HG03558 (cell line): ENCODE measurements around the gene RAP2A.

Experiments
- ATAC-seq: cut with Tn5 transposase; IDR thresholded peaks from one replicate; pipeline ENCODE4 v1.9.1; 2021; ENCODE audit warnings: moderate number of reproducible peaks; ENCODE audit not compliant: unreplicated experiment; ENCODE audit errors: extremely low read depth

Gene RAP2A

GRCh38 chr13:97445522-97446187 lies 11.7 kb downstream of the RAP2A start:
- no peak for ATAC-seq

DNA sequence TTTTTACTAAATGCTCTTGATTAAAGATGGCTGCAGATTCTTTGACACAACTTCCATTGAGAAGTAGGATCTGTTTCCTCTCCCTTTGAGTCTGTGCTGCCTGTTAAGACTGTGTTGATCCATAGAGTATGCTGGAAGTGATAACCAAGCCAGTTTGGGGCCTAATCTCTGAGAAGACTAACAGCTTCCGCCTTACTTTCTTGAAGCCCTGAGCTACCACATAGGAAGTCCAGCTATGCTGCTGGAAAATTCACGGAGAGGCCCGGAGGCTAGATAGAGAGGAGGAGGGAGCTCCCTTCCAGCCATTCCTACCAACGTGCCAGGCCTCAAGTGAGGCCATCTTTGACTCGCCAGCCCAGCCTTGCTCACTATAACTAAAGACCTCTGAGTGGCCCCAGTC lies 12.5 kb downstream of the RAP2A start:
- ATAC-seq = no peak

DNA sequence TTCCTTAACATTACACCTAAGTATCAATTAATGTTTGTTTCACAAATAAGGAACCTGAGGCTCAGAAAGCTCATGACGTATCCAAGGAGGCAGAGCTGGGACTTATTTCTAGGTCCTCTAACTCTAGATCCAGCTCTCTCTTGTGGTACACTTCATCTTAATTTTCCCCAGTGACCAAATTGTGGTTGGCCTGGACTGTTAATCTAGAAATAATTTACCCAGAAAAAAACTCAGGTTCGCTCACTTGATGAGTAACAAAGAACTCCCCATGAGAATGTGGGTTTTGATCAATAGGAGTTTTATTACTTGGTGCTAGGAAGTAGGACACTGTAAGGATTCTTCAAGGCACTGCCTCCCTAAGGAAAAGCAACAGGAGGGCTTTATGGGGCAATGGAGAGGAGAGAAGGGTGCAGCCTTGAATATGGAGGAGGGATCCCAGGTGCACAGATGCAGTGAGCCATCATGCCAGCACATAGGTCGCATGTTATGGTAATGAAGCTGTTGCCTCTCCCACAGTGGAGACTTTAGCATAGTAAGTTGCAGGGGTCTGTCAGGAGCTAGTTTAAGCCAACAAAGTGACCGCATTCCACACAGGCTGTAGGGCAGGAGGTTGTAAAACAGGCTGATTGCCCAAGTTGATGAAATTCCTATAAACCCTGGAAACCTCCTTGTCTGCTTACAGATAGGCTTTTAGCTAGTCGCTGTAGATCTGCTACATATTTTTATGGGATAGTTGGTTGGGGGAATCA lies 14.7 kb downstream of the RAP2A start:
- peak; percentile 35 for ATAC-seq

DNA sequence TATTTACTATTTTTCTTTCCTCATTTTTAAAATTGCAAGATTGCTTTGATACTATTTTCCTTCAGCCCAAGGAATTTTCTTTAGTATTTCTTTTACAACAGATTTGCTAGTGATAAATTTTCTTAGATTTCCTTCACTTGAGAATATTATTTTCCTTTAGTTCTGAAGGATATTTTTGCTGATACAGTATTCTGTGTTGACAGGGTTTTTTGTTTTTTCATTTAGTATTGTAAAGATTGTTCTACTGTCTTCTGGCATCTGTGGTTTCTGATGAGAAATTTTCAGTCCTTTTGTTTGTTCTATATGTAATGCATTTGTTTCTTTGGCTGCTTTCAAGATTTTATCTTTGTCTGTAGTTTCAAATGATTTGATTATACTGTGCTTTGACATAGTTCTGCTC lies 20.7 kb downstream of the RAP2A start:
- ATAC-seq = no peak

GRCh38 chr13:97456047-97456446 lies 22.1 kb downstream of the RAP2A start:
- no peak for ATAC-seq

- ATAC-seq = no peak
Measured at GRCh38 chr13:97459215-97459777, 25.3 kb downstream of the RAP2A start.

DNA sequence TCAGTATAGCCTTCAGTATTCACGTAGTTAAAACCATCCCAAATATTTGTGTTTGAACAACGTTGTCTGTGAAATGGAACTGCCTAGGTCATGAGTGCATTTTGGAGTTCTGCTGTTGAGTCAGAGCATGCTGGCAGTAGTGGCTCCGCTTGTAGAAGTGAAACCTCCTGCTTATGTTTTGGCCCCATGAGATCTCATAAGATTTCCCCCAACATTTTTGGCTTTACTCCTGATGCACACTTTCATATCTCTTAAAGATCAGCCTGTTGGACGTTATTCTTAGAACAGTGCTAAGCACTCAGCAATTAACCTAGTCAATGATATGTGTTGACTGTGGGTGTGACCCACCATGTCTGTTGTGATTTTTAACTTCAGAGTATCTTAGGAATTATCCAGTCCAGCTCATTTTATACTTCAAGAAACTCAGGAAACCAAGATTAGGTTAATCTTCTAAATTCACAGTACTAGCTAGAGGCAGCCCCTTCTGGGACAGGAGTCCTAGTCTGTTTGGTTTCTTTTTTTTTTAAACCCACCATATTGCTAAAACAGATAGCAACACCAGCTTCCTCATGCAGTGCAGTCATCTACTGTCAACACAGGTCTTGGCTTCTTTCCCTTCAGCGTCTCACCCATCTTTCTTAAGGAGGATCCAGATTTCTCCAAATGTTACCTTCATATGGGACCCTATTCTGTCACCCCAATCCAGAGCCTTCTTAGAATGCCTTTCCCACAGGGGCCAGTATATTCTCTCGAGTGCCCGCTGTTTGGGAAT lies 26.2 kb downstream of the RAP2A start:
- peak; percentile 94 for ATAC-seq

GRCh38 chr13:97460853-97461252 lies 26.9 kb downstream of the RAP2A start:
- no peak for ATAC-seq

- ATAC-seq = no peak
Measured at GRCh38 chr13:97464561-97464960, 30.6 kb downstream of the RAP2A start.

DNA sequence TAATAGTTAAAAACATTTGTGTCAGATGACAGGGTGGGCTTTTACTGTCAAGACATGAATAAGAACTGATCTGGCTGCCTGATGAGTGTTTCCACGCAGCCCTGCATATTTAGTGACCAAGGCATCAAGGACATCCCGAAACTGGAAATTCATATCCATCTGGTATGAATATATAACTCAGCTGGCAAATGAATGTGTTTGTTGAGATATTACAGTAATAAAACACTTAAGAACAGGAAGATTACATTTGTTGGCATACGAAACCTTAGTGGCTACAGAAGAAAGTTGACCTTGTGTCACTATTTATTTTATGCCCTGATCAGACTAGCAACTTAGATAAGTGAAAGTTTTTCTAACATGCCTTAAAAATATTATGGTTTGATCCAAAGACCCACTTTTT lies 32.8 kb downstream of the RAP2A start:
- no peak for ATAC-seq

DNA sequence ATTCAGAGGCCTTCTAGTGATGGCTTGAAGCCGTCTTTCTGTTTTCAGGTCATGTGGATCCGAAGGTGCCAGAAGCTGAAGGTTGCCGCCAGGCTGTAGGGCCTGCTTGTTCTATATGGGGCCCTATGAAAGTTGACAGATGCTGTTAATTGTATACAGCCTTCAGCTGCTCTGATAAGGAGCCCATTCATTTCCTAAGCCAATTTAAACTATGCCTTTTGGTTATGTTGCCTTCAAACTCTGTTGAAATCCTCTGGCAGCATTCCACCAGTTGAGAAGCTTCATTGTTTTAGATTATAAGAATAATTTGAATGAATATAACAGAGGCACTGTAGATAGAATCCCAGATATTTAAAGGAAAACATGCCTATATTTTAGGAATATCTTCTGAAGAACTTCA lies 34.4 kb downstream of the RAP2A start:
- ATAC-seq = no peak

- ATAC-seq = no peak
Measured at GRCh38 chr13:97471711-97472110, 37.7 kb downstream of the RAP2A start.

- ATAC-seq = no peak
Measured at GRCh38 chr13:97474349-97474980, 40.5 kb downstream of the RAP2A start.

GRCh38 chr13:97475011-97475410 lies 41.0 kb downstream of the RAP2A start:
- no peak for ATAC-seq

DNA sequence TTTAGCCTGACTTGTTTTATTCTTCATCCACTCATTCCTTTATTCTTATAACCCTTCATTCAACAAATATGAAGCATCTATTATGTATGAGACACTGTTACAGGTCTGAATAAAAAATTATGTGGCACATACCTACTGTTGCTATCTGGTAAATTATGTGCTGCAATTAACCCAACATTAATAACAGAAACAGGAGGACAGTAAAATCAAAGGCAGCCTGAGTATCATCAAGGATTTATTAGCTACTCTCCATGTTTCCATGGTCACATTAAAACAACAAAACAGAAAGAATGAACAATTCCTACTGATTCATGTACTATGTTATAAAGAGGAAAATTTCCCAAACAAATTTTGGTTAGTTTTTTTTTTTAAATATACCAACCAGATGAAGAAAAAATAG lies 43.9 kb downstream of the RAP2A start:
- ATAC-seq = no peak

DNA sequence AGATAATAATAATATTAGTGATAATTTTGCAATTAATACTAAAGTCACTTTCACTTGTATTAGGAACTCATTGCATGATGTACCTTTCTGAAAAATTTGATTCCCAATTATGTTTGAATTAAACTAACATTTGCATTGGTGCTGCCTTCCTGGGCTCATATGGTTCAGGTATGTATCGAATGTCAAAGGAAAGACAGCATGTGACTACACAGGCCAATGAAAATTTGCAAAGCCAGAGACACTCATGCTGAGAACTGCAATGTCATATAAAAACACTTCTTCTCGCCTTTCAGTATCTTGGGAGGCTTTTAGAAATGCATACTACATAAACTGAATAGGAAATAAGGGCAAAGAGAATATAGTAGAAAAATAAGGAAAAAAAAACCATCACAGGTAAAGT lies 44.3 kb downstream of the RAP2A start:
- ATAC-seq = no peak

DNA sequence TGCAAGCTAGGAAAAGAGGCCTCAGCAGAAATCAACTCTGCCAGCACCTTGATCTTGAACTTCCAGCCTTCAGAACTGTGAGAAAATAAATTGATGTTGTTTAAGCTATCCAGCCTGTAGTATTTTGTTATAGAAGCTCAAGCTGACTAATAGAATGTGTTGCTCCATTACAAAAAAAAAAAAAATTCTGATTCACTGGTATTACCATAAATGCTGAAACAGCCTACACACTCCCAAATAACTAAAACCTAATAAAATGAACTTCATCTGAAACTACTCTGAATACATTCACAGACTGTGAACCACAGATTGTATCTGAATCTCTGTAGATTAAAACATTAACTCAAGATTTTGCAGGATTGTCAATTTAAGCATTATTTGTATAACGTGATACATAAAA lies 49.5 kb downstream of the RAP2A start:
- no peak for ATAC-seq

DNA sequence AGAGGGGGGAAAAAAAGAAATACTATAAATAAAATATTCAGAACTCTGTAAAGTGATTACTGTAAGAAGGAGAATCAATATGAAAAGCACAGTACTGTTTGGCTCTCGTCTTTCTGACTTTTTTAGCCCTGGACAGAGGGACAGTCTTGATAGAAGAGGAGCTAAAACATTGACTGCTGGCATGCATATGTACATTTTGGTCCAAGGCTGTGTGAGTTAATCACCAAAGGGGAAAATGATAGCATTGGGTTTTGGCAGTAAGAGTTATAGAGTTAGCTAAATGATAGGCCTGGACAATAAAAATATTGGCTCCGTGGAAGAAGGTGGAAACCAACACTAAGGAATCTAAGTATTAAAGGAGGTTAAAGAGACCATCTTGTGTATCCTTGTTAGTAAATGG lies 50.3 kb downstream of the RAP2A start:
- ATAC-seq = no peak

- ATAC-seq = no peak
Measured at GRCh38 chr13:97485320-97485719, 51.4 kb downstream of the RAP2A start.

DNA sequence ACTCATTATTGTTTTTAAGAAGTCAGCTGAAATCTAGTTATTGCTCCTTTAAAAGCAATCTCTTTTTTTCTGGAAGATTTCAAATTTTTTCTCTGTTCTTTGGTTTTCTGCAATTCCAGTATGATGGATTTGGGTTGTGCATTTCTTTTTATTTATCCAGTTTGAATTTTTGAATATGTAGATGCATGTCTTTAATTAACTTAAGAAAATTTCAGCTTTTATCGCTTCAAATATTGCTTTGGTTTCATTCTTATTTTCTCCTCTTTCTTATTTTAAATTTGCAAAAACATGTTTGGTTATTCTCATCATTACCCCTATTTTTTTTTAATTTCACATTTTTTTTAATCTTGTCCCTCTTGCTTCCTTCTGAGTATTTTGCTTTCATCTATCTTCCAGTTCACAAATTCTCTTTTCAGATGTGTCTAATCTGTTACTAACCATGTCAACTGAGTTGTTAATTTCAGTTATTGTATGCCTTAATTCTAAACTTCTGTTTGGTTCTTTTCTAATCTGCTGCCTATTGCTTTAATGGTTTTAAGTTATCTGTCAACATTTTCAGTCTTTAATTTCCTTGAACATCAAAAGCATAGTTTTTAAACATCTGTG lies 56.8 kb downstream of the RAP2A start:
- ATAC-seq = no peak
